ENCODE results near the gene C12orf75. TPM values are rescaled to one million over a fixed set of nuclear protein-coding genes. Genes with fewer than 3 reads are reported as not detected.
A peak's percentile ranks its signal among the peaks of the same experiment; 100 is the strongest.

Gene C12orf75
- 60.7 and 73.6 TPM in 2 replicates for total RNA-seq
- 23.6 and 27.6 TPM in 2 replicates for polyA plus RNA-seq
- 46.4 and 50.6 TPM in 2 replicates for polyA plus RNA-seq (2011; cell fraction: cytosol; rRNA removed)
- 21.8 and 23.3 TPM in 2 replicates for polyA plus RNA-seq (2011; cell fraction: nucleus; rRNA removed)
- 47.1 and 71.8 TPM in 2 replicates for polyA plus RNA-seq (2012)
- 12.2 and 19.7 TPM in 2 replicates for polyA minus RNA-seq
- polyA minus RNA-seq (2011; cell fraction: cytosol; rRNA and poly(A)+ RNA removed), result 16.0 TPM
- polyA minus RNA-seq (2011; cell fraction: nucleus; rRNA and poly(A)+ RNA removed), result 10.0 and 18.5 TPM in 2 replicates
- Bru-seq, nascent RNA, result percentile 60 among the genes with signal in this experiment
- percentile 61 among the genes with signal in this experiment for BruChase-seq, experiment 1, labeled RNA remaining after a 6-hour chase
- percentile 73 among the genes with signal in this experiment for BruChase-seq, experiment 2, labeled RNA remaining after a 2-hour chase
- long read RNA-seq, transcript C12orf75-201 (6 exons, 1,366 nt), result major isoform, 235 of 259 reads
- long read RNA-seq, partial matches to known transcripts, result 1 of 259 reads
- long read RNA-seq, other reads (novel, unspliced or antisense), result 17 of 259 reads

GRCh38 chr12:105330283-105330930 lies at the start of gene C12orf75:
C12orf75 (plus strand) TSS chr12:105330691; CDS start chr12:105330892, 201 bp downstream.
- intact Hi-C loops (cut with micrococcal nuclease) (loop anchor here (2.0 kb wide), 1 partner anchor 52 kb away; no protein-coding TSS in a partner anchor), dilution Hi-C loops (cut with MboI; ENCODE audit: extremely low pct_ligation_motif_present, low sequenced_read_pairs) (no loop called here)
- Histone ChIP-seq H3K79me2 (ENCODE audit: control insufficient read depth, insufficient read depth, low read length) (peaks cover 40% of the 10 kb centered on the region), H3K4me3 (replicated peaks in 1 of 3; ENCODE audit: insufficient read depth in 1 of 3, low read depth in 1 of 3, low read length in 3 of 3) (peak within 1 kb of the TSS; percentile 59 to 88 (median 83)), H4K20me1 (replicated peaks; ENCODE audit: control insufficient read depth, extremely low read depth, insufficient read depth, low read length) (no peaks in the 10 kb centered on the region), H3K4me1 (ENCODE audit: control insufficient read depth, extremely low read depth, insufficient read depth, low read length) (peaks cover 39% of the 10 kb centered on the region), H3K9me3 (replicated peaks; ENCODE audit: control insufficient read depth, insufficient read depth, low read length) (no peaks in the 10 kb centered on the region), H3K36me3 (ENCODE audit: control insufficient read depth in 2 of 2, extremely low read depth in 1 of 2, insufficient read depth in 2 of 2, low read length in 2 of 2) (no peaks in the 10 kb centered on the region), H3K27me3 (ENCODE audit: control insufficient read depth in 2 of 2, insufficient read depth in 2 of 2, low read length in 2 of 2) (no peaks in the 10 kb centered on the region), H3K27ac (ENCODE audit: insufficient read depth, low read depth, low read length) (no peak within 1 kb of the TSS), H2AFZ (ENCODE audit: low read depth, low read length) (peak within 1 kb of the TSS; percentile 89), H3K9me1 (replicated peaks; ENCODE audit: control insufficient read depth, extremely low read depth, insufficient read depth, low read length) (no peaks in the 10 kb centered on the region), H3K9ac (replicated peaks; ENCODE audit: extremely low read depth, insufficient read depth, low read length) (peak within 1 kb of the TSS; percentile 25), H3K4me2 (ENCODE audit: insufficient read depth, low read length) (peak within 1 kb of the TSS; percentile 91)
- BruUV-seq (replicated peaks), result no TSS peak
- POLR2A ChIA-PET, result no interaction called here
- no peak for TF ChIP-seq JUN (IDR thresholded peaks at IDR 0.05; ENCODE audit: borderline replicate concordance, insufficient read depth, insufficient read length, low read depth)
- TF ChIP-seq POLR2AphosphoS5 (IDR thresholded peaks at IDR 0.05; ENCODE audit: insufficient read depth, low read depth, low read length), result peak; percentile 60
- TF ChIP-seq EZH2 (IDR thresholded peaks at IDR 0.05; ENCODE audit: borderline replicate concordance, low read depth, low read length, severe bottlenecking), result no peak
- CTCF ChIA-PET, result interaction anchor here (0.6 to 1.8 kb wide), 8 partner anchors 15 to 811 kb away, joined by 3 to 6 read pairs (median 3); partner anchors contain the start of gene APPL2
- peak; percentile 64 for FAIRE-seq
- peak; percentile 71 for DNase-seq (ENCODE audit: low read depth, low spot score)
